Hepatocyte (in vitro differentiated cells): ENCODE results near the gene ACTL10. TPM values are rescaled to one million over a fixed set of nuclear protein-coding genes. Genes with fewer than 3 reads are reported as not detected.

Experiments
- DNase-seq: peaks from one replicate; pipeline ENCODE4 v3.0.0-alpha.2; 2016; ENCODE audit warnings: low spot score
- H2AFZ ChIP-seq: fragments of 200-600 bp; sonication (generic); 2 replicates; pipeline ENCODE4 v1.6.0; 2016; ENCODE audit warnings: antibody characterized with exemption, mild to moderate bottlenecking
- H3K27ac ChIP-seq: fragments of 200-600 bp; sonication (generic); 2 replicates; pipeline ENCODE4 v1.5.1; 2016; ENCODE audit warnings: mild to moderate bottlenecking
- H3K27me3 ChIP-seq: fragments of 200-600 bp; sonication (generic); 2 replicates; pipeline ENCODE4 v1.6.1; 2016
- H3K36me3 ChIP-seq: fragments of 200-600 bp; sonication (generic); replicated peaks from 2 replicates; pipeline ENCODE4 v1.5.1; 2016; ENCODE audit warnings: low read depth; ENCODE audit not compliant: insufficient read depth
- H3K4me1 ChIP-seq: fragments of 200-600 bp; sonication (generic); 2 replicates; pipeline ENCODE4 v1.5.1; 2016; ENCODE audit warnings: mild to moderate bottlenecking, moderate library complexity; ENCODE audit not compliant: insufficient read depth
- H3K4me2 ChIP-seq: fragments of 200-600 bp; sonication (generic); 2 replicates; pipeline ENCODE4 v1.6.0; 2016
- H3K4me3 ChIP-seq: fragments of 200-600 bp; sonication (generic); 2 replicates; pipeline ENCODE4 v1.5.1; 2016; ENCODE audit warnings: mild to moderate bottlenecking
- H3K79me2 ChIP-seq: fragments of 200-600 bp; sonication (generic); 2 replicates; pipeline ENCODE4 v1.6.0; 2017; ENCODE audit warnings: mild to moderate bottlenecking
- H3K9me2 ChIP-seq: fragments of 200-600 bp; sonication (generic); replicated peaks from 2 replicates; pipeline ENCODE4 v1.6.0; 2017; ENCODE audit warnings: mild to moderate bottlenecking; ENCODE audit not compliant: insufficient read depth
- H3K9me3 ChIP-seq: fragments of 200-600 bp; sonication (generic); 2 replicates; pipeline ENCODE4 v1.5.1; 2016; ENCODE audit warnings: low read depth, mild to moderate bottlenecking
- H4K20me1 ChIP-seq: fragments of 200-600 bp; sonication (generic); 2 replicates; pipeline ENCODE4 v1.6.0; 2016; ENCODE audit warnings: mild to moderate bottlenecking; ENCODE audit not compliant: insufficient read depth, poor library complexity, severe bottlenecking
- CTCF ChIP-seq: fragments of 200-600 bp; sonication (generic); IDR thresholded peaks from 2 replicates; pipeline ENCODE4 v1.5.1; 2016; ENCODE audit warnings: antibody characterized with exemption, mild to moderate bottlenecking; ENCODE audit not compliant: poor library complexity
- EZH2 ChIP-seq: fragments of 200-600 bp; sonication (generic); IDR thresholded peaks from 2 replicates; pipeline ENCODE4 v1.6.1; 2016; ENCODE audit warnings: antibody characterized with exemption, mild to moderate bottlenecking, borderline replicate concordance
- EZH2phosphoT487 ChIP-seq: fragments of 200-600 bp; sonication (generic); IDR thresholded peaks from one replicate; pipeline ENCODE4 v1.6.1; 2018; ENCODE audit warnings: antibody characterized with exemption, mild to moderate bottlenecking, low read depth, moderate library complexity; ENCODE audit not compliant: unreplicated experiment, severe bottlenecking
- WGBS: methylation state at CpG from one replicate; pipeline ENCODE4 v1.1.6; 2016; ENCODE audit warnings: low lambda C conversion rate; ENCODE audit errors: missing lambda C conversion rate; 5-methylcytosine and 5-hydroxymethylcytosine counted together
- polyA plus RNA-seq: library from polyadenylated mRNA; unstranded; fragments of >200 nt; fragmentation: Nextera tagmentation; extraction: Ambion mirVana; gene quantifications from 2 replicates; pipeline ENCODE4 v1.2.1, GENCODE V29; 2016
- total RNA-seq: library from RNA; depleted of rRNA; stranded (reverse); fragments of >200 nt; gene quantifications from 2 replicates; pipeline ENCODE4 v1.2.3, GENCODE V29; 2014

ACTL10 gene
- total and polyA plus RNA-seq, 2 experiments from 2014 or later = 0.17 to 2.6 TPM

GRCh38 chr20:33668466-33669155 lies 1.9 kb downstream of the ACTL10 start:
- Histone ChIP-seq H3K4me3 (no peak overlapping the region), H3K4me1 (peaks cover 23% of the 10 kb centered on the region), H3K27me3 (no peaks in the 10 kb centered on the region), H2AFZ (no peak overlapping the region), H3K79me2 (peaks cover 17% of the 10 kb centered on the region), H3K9me2 (no peaks in the 10 kb centered on the region), H3K9me3 (no peaks in the 10 kb centered on the region), H3K27ac (no peak overlapping the region), H3K4me2 (peak overlapping the region; percentile 80), H4K20me1 (no peaks in the 10 kb centered on the region), H3K36me3 (no peaks in the 10 kb centered on the region)
- no peak for DNase-seq
- no peak for TF ChIP-seq EZH2
- no peak for TF ChIP-seq EZH2phosphoT487
- no peak for TF ChIP-seq CTCF
- 95% methylated on average over 13 of the region's 13 CpGs for WGBS

GRCh38 chr20:33669224-33669623 lies 2.5 kb downstream of the ACTL10 start:
- Histone ChIP-seq H3K9me2 (no peaks in the 10 kb centered on the region), H3K4me1 (peaks cover 19% of the 10 kb centered on the region), H3K4me2 (no peak overlapping the region), H3K27ac (no peak overlapping the region), H4K20me1 (no peaks in the 10 kb centered on the region), H2AFZ (no peak overlapping the region), H3K27me3 (no peaks in the 10 kb centered on the region), H3K36me3 (no peaks in the 10 kb centered on the region), H3K79me2 (peaks cover 22% of the 10 kb centered on the region), H3K4me3 (no peak overlapping the region), H3K9me3 (no peaks in the 10 kb centered on the region)
- WGBS = 85% methylated on average over 5 of the region's 5 CpGs
- DNase-seq = no peak
- TF ChIP-seq CTCF (no peak), EZH2 (no peak), EZH2phosphoT487 (no peak)

DNA sequence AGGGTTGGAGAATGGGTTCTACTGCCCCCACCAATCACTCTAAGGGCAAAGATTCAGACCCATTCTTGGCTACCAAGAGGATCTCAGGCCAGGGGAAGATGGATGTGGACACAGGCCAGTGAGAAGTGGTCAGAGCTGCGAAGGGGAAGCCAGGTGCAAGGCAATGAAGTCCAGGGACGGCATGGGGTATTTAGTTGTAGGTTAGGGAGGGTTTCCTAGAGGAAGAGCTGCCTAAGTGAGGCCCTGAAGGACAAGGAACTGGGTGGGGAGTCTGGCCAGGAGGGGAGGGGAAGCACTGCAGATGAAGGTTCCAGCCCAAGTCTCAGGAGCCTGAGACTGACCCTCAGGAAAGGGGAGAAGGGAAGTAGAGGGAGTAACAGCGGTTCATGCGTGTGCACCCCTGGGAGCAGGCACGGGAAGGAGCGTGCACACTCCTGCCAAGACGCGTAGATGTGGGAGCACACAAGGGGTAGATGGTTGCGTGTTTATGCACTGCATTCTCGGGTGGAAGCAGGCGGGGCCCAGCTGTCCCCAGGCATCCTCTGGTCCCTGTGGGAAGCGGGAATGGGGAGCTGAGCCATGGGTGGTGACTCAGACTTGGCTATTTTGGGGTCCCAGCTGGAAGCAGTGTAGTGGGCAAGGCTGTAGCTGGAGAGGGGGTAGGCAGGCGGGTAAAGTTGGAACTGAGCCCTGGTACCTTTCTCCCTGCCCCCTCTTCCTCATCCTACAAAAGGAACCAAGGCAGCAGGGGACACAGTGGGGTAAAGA lies 3.3 kb downstream of the ACTL10 start:
- TF ChIP-seq EZH2 (no peak), EZH2phosphoT487 (no peak), CTCF (no peak)

More for the DNA sequence above, 3.3 kb downstream of the ACTL10 start:
- H3K9me2 ChIP-seq = no peaks in the 10 kb centered on the region
- no peaks in the 10 kb centered on the region for H3K36me3 ChIP-seq
- DNase-seq = no peak
- peaks cover 22% of the 10 kb centered on the region for H3K4me1 ChIP-seq
- H3K27me3 ChIP-seq = no peaks in the 10 kb centered on the region
- H3K79me2 ChIP-seq = peaks cover 22% of the 10 kb centered on the region
- H3K27ac ChIP-seq = no peak overlapping the region
- no peak overlapping the region for H3K4me2 ChIP-seq
- no peaks in the 10 kb centered on the region for H3K9me3 ChIP-seq
- WGBS = 94% methylated on average over 13 of the region's 13 CpGs
- H4K20me1 ChIP-seq = no peaks in the 10 kb centered on the region
- H3K4me3 ChIP-seq = no peak overlapping the region
- H2AFZ ChIP-seq = no peak overlapping the region
